GM18868 (cell line): ENCODE measurements around the gene FKBP11.

ENCODE experiments used
- ATAC-seq: cut with Tn5 transposase; IDR thresholded peaks from one replicate; pipeline ENCODE4 v1.9.1; 2021; ENCODE audit warnings: mild to moderate bottlenecking, moderate library complexity; ENCODE audit not compliant: unreplicated experiment

FKBP11 gene

DNA sequence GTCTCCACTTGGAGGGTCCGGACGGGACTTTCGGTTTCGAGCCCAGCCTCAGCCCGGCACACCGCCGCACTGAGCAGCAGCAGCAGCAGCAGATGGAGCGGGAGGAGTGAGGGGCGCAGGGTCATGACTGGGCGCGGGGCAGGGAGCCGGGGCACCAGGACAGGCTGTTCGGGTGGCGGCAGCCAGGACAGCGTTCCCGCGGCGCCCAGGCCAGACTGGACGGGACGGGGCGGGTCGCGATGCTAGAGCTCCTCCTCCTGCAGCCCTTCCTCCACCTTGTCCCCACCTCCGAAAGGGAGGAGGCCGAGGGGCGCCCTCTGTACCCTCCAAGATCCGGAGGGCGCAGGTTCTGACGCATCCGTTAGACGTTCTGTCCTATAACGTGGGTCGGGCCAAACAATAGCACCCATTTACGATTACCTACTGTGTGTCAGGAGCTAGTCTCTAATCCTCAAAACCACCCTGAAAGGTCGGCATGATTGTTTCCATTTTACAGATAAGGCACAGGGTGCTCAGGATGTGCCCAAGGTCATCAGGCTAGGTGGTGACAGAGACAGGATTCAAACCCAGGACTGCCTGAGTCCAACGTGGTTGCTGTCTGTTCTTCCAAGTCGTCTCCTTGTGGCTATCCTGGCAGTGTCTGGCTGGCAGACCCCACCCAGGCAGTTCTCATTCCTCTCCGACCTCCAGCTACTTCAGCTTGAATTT is at the start of gene FKBP11:
TSS of gene FKBP11 (minus strand) at position 189 of the 708 bp plus-strand sequence. CDS start at position 125, 64 bp downstream.
- ATAC-seq = peak; percentile 73

DNA sequence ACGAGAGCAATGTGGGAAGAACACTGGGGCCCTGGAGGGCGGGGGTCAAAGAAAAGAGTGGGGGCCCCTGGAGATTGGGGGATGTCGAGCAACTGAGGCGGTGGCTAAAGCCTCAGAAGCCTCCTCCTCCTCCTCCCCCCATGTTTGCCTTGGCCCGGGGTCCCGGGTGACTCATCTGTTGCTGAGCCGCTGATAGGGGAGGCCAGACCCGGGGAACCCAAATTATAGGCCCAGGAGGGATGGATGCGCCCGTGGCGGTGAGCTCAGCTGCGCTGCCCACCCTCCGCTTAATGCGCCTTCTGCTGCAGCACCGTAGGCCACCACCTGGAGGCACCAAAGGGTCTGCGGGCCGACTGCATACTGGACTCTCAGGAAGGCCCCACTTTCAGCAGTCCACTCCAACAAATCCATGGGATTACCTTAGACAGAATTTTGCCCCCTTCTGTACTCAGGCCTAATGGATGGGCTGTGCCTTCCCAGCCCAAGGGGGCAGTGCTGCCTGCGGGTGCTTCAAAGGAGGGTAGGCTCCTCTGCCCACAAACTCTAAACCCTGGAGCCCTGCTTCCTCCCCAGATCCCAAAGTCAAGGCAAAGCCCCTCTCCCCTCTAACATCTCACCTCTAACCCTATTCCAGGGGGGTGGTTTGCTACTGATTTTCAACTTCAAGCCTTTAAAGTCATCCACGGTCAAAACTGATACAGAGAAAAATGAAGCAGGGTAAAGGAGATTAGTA is 48.8 kb upstream of the FKBP11 start:
- ATAC-seq = no peak

DNA sequence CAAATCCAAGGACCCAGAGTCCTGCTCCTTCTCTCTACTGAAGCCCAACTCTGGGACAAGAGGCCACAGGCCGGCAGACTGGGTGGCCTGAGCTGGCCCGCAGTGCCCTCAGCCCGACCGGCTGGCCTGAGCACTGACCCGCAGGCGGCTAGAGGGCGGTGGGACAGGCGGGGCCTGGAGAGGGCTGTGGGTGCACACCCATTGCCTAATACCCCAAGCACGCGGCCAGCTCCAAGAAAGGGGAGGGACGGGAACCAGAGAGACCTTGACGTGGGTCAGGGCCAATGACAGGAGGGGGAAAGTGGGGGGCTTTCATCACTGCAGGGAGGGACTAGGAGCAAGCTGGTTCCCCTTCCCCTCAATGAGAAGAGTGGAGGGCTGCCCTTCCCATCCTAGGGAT is 48.2 kb upstream of the FKBP11 start:
- no peak for ATAC-seq

DNA sequence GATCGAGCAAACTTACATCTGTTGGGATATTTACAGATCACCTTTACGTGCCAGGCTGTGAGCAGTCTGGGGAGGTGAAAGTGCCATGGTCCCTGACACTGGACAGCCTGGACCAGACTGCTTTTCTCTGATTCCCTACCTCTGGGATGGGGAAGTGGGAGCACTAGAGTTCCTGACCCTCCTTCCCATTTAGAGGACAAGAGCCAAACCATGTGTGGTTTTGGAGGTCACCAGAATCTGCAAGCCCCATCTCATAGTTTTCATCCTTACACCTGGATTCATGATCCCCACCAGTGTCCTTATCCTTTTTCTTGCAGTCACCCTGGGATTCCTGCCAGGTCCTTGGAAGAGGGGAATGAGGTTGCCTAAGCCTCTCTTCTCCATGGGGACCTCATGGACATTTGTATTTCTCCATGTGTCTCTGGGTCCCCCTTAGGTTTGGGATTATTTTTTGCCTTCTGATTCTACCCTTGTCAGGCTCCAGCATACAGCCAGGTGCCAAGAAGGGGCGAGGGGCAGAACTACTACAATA is 47.7 kb upstream of the FKBP11 start:
- no peak for ATAC-seq

DNA sequence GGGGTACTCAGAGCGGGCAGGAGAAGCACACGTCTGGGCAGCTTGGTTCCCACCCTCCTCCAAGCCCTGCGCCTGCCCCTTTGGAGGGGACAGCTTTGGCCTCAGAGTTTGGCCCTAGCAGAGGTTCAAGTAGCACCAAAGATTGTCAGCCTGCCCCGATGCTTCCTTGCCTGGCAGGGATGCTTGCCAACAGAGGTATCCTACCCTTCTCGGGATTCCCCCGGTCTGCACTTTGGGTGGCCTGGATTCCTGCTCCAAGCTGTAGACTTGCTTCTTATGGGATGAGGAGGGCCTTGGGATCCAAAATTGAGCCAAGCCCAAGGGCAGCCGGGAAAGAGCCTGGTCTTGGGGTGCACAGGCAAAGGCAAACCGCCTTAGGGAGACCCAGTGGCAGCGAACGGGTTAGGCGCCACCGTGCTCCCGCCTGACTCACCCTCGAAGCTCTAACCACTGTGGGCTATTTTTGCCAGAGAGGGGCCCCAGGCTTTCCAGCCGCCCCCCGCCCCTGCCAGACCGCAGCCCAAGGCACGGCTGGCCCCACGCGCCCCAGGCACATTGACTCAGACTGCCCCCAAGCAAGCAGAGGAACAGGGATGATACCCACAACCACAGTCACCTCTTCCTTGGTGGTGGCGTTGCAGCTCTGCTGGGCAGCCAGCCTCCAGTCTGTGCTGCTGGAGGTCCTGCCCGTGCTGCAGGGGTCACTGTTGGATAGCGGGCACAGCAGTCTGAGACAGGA is 47.1 kb upstream of the FKBP11 start:
- no peak for ATAC-seq

DNA sequence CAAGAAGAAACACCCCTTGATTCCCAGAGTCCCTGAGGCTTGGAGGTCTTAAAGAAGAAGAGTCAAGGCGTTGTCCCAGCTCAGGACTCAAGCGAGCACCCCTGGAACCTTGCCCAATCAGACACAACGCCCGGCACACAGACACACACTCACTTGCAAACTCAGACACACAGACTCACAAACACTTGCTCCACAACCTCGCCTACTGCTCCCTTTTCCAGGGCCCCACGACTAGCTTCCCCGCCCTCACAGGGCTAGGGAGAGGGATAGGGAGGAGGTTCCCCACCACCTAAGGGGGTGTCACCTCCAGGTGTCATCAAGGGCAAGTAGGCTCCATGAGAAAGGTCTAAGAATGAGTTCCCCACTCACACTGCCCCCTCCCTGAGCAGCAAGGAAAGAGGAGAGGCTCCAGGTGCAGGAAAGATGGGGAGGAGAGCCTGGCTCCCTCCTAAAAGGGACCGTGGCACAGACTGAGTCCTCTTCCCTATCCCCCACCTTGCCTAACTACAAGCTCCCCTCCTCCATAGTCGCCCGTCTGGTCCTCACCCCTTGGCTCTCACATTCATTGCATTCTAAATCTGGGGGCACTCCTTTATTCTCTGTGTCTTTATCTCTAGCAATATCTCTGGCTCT is 45.5 kb upstream of the FKBP11 start:
- no peak for ATAC-seq

DNA sequence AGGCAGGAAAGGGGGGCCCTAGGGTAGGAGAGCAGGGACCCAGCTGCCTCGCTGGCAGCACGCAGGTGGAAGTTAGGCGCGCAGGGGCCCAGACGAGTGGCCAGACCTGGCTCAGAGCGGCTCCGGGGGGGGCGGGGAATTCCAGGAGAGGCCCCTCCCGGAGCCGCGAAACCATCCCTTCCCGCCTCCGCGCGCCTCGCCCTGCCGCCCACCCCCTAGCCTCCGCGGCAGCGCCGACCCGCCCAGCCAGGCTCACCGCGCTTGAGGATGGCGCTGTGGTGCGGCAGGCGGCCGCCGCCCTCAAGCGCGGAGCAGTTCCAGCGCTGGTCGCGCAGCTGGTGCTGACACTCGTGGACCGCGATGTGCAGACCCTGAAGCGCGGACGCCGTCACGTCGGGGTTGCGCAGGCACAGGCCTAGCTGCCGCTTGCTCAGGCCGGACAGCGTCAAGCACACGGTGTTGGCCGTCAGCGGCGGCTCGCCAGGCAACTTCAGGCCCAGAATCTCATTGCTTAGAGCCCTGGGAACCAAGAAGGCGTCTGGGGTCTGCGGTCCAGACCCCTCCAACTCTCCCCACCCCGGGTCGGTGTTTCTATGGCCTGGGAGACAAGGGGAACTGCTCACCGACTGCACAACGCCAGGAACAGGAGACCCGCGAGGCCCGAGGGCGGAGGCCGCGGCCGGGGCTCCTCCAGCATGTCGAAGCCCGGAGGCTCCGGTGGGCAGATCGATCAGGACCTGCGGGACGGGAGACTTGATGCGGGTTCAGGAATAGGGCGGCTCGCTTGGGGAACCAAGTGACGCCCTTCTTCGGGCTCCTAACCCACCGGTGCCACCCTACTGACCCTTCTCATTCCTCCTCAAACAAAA is 44.8 kb upstream of the FKBP11 start:
- ATAC-seq = no peak

DNA sequence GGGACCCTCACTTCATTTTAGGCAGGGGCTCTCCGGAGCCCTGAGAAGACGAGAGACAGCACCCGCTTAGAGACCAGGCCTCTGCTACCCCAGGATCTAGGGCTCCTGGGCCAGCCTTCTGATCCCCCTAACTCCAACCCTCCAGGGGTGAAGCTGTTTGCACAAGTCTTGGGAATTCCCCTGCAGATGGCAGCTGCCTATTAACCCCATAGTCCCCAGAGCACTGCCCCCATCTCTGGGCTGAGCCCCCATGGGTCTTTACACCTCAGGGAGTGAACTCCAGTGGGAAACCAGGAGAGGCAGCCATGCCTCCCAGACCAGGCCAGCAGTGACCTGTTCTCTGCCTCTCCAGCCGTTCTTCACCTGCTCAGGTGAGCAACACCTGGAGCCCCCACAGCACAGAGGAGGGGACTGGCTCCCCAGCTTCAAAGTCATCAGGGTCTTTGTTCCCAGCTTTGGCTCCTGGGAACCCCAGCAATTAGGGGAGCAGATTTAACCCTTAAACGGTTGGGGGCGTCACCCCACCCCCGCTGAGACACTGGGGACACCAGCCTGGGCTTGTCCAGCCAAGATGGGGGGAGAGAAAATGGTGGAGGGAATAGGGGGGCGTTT is 44.0 kb upstream of the FKBP11 start:
- no peak for ATAC-seq

DNA sequence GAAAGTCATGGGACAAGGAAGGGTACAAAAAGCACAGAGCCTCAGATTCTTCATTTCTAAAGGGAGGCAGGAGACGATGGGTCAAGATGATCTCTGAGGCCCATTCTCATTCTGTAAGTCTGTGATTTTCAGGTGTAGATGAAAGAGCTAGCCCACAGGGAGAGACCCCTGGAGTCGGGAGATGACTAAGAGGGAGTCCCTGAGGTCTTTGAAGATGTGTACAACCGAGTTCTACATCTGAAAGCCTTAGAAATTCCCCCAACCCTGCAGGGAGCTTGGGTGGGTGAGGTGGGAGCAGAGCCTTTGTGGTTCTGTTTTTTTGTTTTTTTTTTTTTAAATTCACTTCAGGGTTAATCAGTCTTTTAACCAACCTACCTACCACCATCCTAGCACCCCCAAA is 43.2 kb upstream of the FKBP11 start:
- peak; percentile 49 for ATAC-seq

DNA sequence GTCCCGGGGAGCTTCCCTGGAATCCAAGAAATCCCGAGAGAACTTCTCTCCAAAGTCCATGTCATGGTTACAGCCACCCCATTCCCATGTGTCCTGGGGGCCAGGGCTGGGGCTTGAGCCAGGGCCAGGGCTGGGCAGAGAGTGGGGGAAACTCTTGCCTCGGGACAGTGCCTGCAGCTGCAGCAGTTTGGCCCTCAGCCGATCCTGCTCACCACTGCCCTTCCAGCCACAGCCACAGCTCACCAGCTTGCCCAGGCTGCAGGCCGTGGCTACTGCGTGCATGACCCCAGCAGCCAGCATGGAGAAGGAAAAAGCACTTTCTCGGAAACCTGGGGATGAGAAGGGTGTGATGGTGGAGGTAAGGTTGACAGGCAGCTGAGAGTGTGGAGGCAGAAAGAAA is 42.7 kb upstream of the FKBP11 start:
- ATAC-seq = no peak

DNA sequence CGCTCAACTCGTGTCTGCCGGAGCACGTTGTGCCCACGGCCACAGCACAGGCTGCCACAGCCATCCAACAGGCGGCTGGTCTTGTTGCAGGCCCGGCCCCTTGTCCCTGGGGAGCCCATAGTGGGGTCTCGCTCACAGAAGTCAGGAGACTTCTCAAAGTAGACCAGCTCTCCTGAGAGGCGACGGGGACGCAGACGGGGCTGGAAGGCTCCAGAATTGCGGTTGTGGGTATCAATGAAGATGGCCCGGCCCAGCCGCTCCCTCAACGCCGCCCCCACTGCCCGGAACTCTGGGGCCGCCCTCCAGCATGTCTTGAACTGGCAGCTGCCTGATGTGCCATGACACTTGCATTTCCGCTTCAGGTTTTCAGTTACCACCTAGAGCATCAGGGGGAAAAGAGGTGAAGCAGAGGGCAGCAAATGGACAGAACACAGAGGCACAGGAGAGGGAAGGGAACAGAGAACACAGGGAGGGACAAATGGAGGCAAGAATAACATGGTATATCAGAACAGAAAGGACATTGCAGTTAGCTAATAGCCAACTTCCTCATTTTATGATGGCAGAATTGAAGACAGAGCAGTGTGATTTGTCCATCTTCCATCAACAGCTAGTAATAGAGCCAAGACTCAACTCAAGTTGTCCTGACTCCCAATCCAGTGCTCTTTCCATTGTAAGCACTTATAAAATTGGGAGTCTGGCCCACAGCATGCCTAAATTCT is 41.0 kb upstream of the FKBP11 start:
- no peak for ATAC-seq

DNA sequence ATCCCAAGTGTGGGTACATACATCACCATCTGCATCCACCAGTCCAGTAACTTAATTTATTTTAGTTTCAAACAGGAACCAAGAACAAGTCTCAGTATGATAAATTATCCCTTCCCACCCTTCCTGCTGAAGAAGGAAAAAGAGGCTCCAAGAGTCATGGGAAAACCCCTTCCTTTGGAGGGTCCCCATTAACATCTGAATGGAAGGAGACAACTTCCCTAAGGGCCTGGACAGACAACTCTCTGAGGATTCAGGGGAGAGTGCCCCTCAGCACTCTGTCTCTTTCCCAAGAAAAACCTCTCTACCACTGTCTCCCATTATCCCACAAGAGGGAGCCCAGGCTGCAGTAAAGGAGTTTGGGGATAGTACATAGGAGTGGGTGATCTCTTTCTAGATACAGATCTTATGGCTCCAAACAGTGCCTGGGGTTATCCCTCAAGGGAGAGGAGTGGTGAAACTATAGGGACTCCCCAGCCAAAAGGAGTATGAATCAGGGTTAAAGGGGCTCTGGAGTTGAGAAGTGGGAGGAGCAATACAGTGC is 40.1 kb upstream of the FKBP11 start:
- no peak for ATAC-seq

DNA sequence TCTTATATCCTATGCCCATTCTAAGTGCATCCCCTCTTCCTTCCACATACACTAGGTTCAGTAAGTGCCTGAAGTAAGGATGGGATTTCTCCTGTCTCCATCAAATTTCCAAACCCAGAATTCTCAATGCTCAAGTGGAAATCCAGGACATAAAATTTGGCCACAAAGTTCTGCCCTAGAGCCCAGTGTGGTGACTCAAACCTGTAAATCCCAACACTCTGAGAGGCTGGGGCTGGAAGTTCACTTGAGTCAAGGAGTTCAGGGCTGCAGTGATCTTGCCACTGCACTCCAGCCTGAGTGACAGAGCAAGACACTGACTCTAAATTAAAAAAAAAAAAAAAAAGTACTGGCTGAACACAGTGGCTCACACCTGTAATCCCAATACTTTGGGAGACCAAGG is 36.5 kb upstream of the FKBP11 start:
- no peak for ATAC-seq

DNA sequence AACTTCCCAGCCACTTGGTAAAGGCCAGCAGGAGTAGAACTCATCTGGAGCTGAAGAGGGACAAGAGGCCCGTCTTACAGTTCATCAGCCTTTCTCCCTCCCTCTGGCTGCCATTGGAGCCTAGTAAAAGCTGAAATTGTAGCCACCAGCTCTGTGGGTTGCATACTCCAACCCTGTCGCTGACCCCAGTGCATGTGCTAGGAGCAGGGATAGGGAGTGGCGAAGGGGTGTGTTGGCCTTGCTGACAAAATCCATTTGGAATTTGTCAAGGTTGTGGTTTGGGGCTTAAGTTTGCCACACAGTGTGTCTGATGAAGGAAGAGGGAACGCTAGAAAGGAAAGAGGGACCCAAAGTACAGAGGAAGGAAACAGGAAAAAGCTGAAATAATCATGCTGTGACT is 36.0 kb upstream of the FKBP11 start:
- no peak for ATAC-seq

DNA sequence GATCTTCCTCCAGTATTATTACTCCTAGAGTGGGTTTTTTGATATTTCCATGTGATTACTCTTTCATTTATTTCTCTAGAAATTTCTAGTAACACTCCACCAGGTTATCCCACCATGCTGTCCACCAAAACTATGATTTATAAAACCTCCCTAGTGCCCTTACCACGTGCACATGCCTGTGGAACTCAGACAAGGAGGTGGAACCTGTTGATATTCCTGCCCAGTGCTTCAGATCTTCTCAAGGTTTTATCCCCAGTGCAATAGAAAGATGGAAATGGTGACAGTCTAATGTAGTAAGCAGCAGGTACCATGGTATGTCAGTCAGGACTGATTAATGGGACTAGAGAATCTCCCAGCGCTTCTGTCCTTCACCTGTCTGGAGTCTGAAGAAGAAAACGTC is 35.5 kb upstream of the FKBP11 start:
- no peak for ATAC-seq

DNA sequence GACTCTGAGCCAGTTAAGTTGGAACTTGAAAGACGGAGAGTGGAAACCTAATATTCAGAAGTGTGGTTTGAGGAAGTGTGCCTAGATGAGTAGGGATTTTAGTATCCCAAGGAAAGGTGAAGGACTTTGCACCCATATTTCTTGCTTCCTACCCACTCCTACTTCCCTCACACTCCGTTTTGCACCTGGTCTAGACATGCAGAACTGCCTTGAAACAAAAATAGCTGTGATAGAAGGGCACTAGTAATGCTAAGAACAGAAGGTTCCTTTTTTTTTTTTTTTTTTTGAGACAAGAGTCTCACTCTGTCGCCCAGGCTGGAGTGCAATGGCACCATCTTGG is 32.7 kb upstream of the FKBP11 start:
- ATAC-seq = no peak

DNA sequence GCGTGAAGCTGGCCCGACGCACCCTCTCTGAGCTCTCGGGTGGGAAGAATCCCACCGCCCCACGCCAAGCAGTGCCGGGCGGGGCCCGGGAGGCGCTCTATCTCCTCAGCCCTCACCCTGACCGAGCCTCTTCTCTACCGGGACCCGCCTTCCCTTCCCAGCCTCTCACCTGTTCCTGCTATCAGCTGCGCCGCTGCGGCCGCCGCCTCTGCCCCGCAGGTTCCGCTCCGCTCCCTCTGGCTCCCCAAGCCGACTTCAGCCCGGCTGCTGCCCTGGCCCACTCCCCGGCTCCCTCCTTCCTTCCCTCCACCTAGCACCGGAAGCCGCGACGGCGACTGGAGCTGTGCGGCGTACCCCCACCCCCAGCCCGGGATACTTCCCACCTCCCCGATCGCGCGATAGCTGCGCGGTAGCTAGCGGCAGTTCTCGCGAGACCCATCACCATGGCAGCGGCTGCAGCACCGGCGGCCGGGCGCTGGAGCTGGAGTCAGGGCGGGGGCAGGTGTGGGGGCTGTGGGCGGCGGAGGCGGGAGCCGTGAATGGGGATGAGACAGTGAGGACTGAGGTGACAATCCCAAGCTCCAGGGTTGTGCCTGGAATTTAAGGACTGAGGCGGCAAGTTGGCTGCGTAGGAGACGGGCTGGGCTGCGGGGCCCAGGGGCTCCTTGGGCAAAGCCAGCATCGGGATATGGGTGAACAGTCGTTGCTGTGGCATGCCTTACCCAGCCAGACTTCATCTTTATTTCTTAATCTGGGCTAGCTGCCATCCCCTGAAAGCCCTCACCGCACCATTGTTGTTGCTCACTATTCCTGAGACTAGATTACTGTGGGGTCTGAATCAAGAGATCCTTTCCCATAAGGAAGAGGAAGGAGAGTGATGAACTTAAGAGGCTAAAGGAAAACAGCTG is 32.1 kb upstream of the FKBP11 start, which contains the start of gene ARF3:
TSS of gene ARF3 (minus strand) at position 347 of the 908 bp plus-strand sequence. CDS start 16,392 bp downstream, outside the sequence.
- ATAC-seq = peak; percentile 90
